ENCODE data around the gene HOXA13. TPM values are rescaled to one million over a fixed set of nuclear protein-coding genes. Genes with fewer than 3 reads are reported as not detected.

Gene HOXA13
- total RNA-seq, 2 experiments from 2014 or later, result not detected

DNA sequence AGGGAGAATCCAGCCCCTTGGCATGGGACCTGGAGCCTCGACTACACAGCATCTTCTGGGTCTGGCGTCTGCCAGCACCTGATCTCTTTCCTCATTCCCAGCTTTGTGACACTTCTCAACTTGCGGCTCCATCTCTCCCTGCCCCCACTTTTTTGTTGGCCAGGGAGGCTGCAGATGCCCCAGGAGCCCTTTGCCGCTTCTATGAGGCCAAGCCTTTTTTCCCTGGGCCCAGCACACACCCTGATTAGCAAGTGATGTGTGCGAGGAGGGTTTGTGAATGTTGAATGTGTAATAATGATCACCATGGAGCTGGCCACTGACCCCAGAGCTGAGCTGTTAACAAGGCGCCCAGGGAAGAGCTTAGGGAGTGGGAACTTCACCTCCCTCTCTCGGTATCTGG, 47.1 kb upstream of the HOXA13 start:
- Mint-ChIP-seq H3K4me3 (no peak overlapping the region), H3K27ac (no peak overlapping the region), H3K27me3 (peaks cover 79% of the 10 kb centered on the region), H3K36me3 (ENCODE audit: low read depth) (no peaks in the 10 kb centered on the region), H3K4me1 (ENCODE audit: low read depth) (peaks cover 20% of the 10 kb centered on the region), H3K9me3 (no peaks in the 10 kb centered on the region)
- ATAC-seq (no peak), DNase-seq (no peak)
- intact Hi-C loops (cut with micrococcal nuclease), result no loop called here
- CTCF ChIA-PET, result interaction anchor here (0.7 to 1.9 kb wide), 2 partner anchors 11 to 51 kb away, joined by 3 to 4 read pairs; no protein-coding TSS in a partner anchor
- POLR2A ChIA-PET, result interaction anchor here (0.7 to 0.8 kb wide), 3 partner anchors 8 to 378 kb away, joined by 3 to 4 read pairs (median 4); no protein-coding TSS in a partner anchor
- TF ChIP-seq, protein P1, sequence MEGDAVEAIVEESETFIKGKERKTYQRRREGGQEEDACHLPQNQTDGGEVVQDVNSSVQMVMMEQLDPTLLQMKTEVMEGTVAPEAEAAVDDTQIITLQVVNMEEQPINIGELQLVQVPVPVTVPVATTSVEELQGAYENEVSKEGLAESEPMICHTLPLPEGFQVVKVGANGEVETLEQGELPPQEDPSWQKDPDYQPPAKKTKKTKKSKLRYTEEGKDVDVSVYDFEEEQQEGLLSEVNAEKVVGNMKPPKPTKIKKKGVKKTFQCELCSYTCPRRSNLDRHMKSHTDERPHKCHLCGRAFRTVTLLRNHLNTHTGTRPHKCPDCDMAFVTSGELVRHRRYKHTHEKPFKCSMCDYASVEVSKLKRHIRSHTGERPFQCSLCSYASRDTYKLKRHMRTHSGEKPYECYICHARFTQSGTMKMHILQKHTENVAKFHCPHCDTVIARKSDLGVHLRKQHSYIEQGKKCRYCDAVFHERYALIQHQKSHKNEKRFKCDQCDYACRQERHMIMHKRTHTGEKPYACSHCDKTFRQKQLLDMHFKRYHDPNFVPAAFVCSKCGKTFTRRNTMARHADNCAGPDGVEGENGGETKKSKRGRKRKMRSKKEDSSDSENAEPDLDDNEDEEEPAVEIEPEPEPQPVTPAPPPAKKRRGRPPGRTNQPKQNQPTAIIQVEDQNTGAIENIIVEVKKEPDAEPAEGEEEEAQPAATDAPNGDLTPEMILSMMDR (IDR thresholded peaks at IDR 0.05), result no peak

DNA sequence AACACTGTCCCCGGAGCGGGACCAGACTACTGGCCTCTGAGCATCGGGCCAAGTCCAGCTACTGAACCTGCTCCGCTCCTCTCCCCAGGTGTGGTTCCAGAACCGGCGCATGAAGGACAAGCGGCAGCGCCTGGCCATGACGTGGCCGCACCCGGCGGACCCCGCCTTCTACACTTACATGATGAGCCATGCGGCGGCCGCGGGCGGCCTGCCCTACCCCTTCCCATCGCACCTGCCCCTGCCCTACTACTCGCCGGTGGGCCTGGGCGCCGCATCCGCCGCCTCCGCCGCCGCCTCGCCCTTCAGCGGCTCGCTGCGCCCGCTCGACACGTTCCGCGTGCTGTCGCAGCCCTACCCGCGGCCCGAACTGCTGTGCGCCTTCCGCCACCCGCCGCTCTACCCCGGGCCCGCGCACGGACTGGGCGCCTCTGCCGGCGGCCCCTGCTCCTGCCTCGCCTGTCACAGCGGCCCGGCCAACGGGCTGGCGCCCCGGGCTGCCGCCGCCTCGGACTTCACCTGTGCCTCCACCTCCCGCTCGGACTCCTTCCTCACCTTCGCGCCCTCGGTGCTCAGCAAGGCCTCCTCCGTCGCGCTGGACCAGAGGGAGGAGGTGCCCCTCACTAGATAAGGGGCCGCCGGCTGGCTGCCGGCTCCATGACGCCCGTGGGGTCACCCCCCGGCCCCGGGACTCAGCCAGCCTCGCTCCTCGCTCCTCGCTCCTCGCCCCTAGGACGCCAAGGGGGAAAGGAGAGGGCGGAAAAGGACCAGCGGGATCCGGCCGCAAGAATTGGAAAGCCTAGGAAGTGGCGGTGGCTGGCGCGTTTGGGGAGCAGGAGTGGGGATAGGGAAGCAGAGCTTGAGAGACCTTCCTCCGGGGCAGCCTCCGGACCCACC, 46.2 kb upstream of the HOXA13 start:
- no peaks in the 10 kb centered on the region for H3K9me3 Mint-ChIP-seq
- ATAC-seq, result peak; percentile 61
- no peaks in the 10 kb centered on the region for H3K36me3 Mint-ChIP-seq (ENCODE audit: low read depth)
- intact Hi-C loops (cut with micrococcal nuclease), result no loop called here
- ChIA-PET CTCF (interaction anchor here (0.7 to 1.9 kb wide), 2 partner anchors 10 to 50 kb away, joined by 3 to 4 read pairs; no protein-coding TSS in a partner anchor), POLR2A (no interaction called here)
- no peak overlapping the region for H3K4me3 Mint-ChIP-seq
- peak; percentile 34 for DNase-seq
- no peak overlapping the region for H3K27ac Mint-ChIP-seq
- peaks cover 18% of the 10 kb centered on the region for H3K4me1 Mint-ChIP-seq (ENCODE audit: low read depth)
- H3K27me3 Mint-ChIP-seq, result peaks cover 83% of the 10 kb centered on the region
- TF ChIP-seq, protein P1 (IDR thresholded peaks at IDR 0.05), result no peak

DNA sequence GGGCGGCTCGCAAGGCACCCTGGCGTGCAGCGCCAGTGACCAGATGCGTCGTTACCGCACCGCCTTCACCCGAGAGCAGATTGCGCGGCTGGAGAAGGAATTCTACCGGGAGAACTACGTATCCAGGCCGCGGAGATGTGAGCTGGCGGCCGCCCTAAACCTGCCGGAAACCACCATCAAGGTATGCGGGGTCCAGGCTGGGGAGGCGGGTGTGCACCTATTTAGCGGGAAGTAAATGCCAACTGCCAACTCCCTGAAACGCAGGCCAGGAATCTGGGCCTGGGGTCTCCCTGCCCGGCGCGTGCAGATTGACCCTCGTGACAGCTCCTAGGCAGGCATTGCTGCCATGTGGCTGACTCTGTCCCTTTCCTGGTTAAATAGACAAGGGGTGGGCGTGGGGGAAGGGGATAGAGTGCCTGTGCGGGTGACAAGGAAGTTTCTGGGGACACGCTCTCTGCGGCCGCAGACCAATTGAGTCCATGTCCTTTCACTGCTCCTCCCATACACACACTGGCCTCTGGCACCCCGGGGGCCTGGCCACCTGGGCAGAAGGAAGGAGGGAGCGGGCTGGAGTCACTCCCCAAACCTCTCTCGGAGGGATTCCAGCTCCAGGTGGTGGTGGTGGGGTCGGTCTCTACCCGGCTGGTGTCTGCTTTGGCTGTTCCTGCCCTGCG, 45.4 kb upstream of the HOXA13 start:
- TF ChIP-seq, protein P1 (IDR thresholded peaks at IDR 0.05), result no peak
- Mint-ChIP-seq H3K4me1 (ENCODE audit: low read depth) (peaks cover 14% of the 10 kb centered on the region), H3K4me3 (no peak overlapping the region), H3K27ac (no peak overlapping the region), H3K9me3 (no peaks in the 10 kb centered on the region), H3K36me3 (ENCODE audit: low read depth) (no peaks in the 10 kb centered on the region), H3K27me3 (peaks cover 83% of the 10 kb centered on the region)
- ATAC-seq, result no peak
- ChIA-PET CTCF (no interaction called here), POLR2A (no interaction called here)
- intact Hi-C loops (cut with micrococcal nuclease), result no loop called here
- DNase-seq, result no peak

DNA sequence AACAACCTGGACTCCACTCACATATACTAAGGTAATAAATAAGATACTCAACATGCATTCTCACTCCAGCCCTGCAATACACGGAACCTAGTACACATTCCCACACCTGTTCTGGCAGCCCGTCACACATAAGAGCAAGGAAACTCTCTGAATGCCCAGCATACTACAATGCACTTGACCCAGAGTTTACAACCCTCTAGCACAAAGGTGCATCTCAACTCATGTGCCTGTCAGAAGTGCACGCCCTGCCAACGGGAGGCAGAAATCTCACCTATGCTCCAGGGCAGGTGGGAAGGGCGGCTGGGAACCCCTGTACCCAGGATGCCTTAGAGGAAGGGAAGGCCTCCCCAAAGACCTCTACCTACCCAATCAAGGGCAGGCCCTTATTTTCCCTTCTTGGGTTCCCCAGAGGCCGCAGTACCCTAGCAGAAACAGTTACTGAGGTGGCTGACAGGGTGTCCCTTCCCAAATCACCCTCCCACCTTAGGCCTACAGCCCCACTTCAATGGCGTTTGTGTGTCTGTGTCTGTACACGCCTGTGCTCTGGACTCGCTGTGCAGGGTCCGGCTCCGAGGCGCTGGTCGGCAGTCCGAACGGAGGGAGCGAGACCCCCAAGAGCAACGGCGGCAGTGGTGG, 44.7 kb upstream of the HOXA13 start:
- peaks cover 17% of the 10 kb centered on the region for H3K4me1 Mint-ChIP-seq (ENCODE audit: low read depth)
- ChIA-PET CTCF (no interaction called here), POLR2A (no interaction called here)
- DNase-seq (no peak), ATAC-seq (no peak)
- TF ChIP-seq, protein P1 (IDR thresholded peaks at IDR 0.05), result no peak
- H3K27me3 Mint-ChIP-seq, result peaks cover 82% of the 10 kb centered on the region
- H3K27ac Mint-ChIP-seq, result no peak overlapping the region
- H3K9me3 Mint-ChIP-seq, result no peaks in the 10 kb centered on the region
- H3K36me3 Mint-ChIP-seq (ENCODE audit: low read depth), result no peaks in the 10 kb centered on the region
- H3K4me3 Mint-ChIP-seq, result no peak overlapping the region
- intact Hi-C loops (cut with micrococcal nuclease), result loop anchor here (5.0 kb wide), 2 partner anchors 72 to 87 kb away; partner anchors contain the start of genes HOXA10 and HOXA7
